OCI-LY3 (cell line): ENCODE results near the gene TBX6.

Experiments used
- H2AFZ ChIP-seq: fragments of 200-600, 300-600 bp; shearing (Covaris generic); 2 replicates; pipeline ENCODE4 v1.6.0; 2014; ENCODE audit warnings: antibody characterized with exemption, low read depth, low read length
- H3K27ac ChIP-seq: fragments of 200-600, 300-600 bp; sonication (generic); 2 replicates; pipeline ENCODE4 v1.5.1; 2014; ENCODE audit warnings: mild to moderate bottlenecking, low read length, moderate library complexity, mixed read lengths
- H3K27me3 ChIP-seq: fragments of 200-600, 300-600 bp; sonication (generic); 2 replicates; pipeline ENCODE4 v1.6.1; 2014; ENCODE audit warnings: low read depth, low read length, mixed read lengths
- H3K36me3 ChIP-seq: fragments of 200-600, 300-600 bp; sonication (generic); replicated peaks from 2 replicates; pipeline ENCODE3; 2014; ENCODE audit warnings: low read depth, low read length, mixed read lengths
- H3K4me1 ChIP-seq: fragments of 300-600, 200-600 bp; sonication (generic); 2 replicates; pipeline ENCODE4 v1.6.1; 2014; ENCODE audit warnings: low read length, mixed read lengths
- H3K4me2 ChIP-seq: fragments of 200-600, 300-600 bp; sonication (generic); 2 replicates; pipeline ENCODE4 v1.6.1; 2014; ENCODE audit warnings: low read length, mixed read lengths
- H3K4me3 ChIP-seq: fragments of 300-600, 200-600 bp; sonication (generic); 2 replicates; pipeline ENCODE4 v1.5.1; 2014; ENCODE audit warnings: antibody characterized with exemption, mild to moderate bottlenecking, low read length, moderate library complexity
- H3K79me2 ChIP-seq: fragments of 300-600, 200-600 bp; shearing (Covaris generic); 2 replicates; pipeline ENCODE4 v1.6.1; 2014; ENCODE audit warnings: mild to moderate bottlenecking, low read length, mixed read lengths
- H3K9ac ChIP-seq: fragments of 300-600, 200-600 bp; shearing (Covaris generic); 2 replicates; pipeline ENCODE4 v1.6.0; 2014; ENCODE audit warnings: mild to moderate bottlenecking, low read length, moderate library complexity
- H3K9me3 ChIP-seq: fragments of 200-600, 300-600 bp; shearing (Covaris generic); 2 replicates; pipeline ENCODE4 v1.6.1; 2014; ENCODE audit warnings: low read length, mixed read lengths; ENCODE audit not compliant: insufficient read depth
- H4K20me1 ChIP-seq: fragments of 200-600, 300-600 bp; sonication (generic); 2 replicates; pipeline ENCODE4 v1.6.1; 2016; ENCODE audit warnings: low read length, mixed read lengths; ENCODE audit not compliant: insufficient read depth
- CTCF ChIP-seq: fragments of 200-600, 300-600 bp; sonication (generic); IDR thresholded peaks from 2 replicates; pipeline ENCODE4 v1.5.1; 2014; ENCODE audit warnings: antibody characterized with exemption, low read length, low read depth
- EZH2phosphoT487 ChIP-seq: fragments of 200-600 bp; shearing (Covaris generic); IDR thresholded peaks from 2 replicates; pipeline ENCODE4 v1.6.1; 2018; ENCODE audit warnings: antibody characterized with exemption, mixed run types, low read depth

The TBX6 gene

GRCh38 chr16:30110661-30111060 is 18.9 kb upstream of the TBX6 start:
- no peak overlapping the region for H3K9ac ChIP-seq
- TF ChIP-seq CTCF = no peak
- no peak for TF ChIP-seq EZH2phosphoT487
- no peak overlapping the region for H2AFZ ChIP-seq
- no peaks in the 10 kb centered on the region for H3K4me1 ChIP-seq
- no peaks in the 10 kb centered on the region for H3K27me3 ChIP-seq
- no peaks in the 10 kb centered on the region for H4K20me1 ChIP-seq
- no peak overlapping the region for H3K4me2 ChIP-seq
- no peak overlapping the region for H3K4me3 ChIP-seq
- no peaks in the 10 kb centered on the region for H3K36me3 ChIP-seq
- no peak overlapping the region for H3K27ac ChIP-seq
- no peaks in the 10 kb centered on the region for H3K79me2 ChIP-seq
- no peaks in the 10 kb centered on the region for H3K9me3 ChIP-seq

GRCh38 chr16:30108059-30108850 is 16.5 kb upstream of the TBX6 start:
- Histone ChIP-seq H3K4me3 (no peak overlapping the region), H3K4me2 (no peak overlapping the region), H3K27ac (no peak overlapping the region), H3K79me2 (no peaks in the 10 kb centered on the region), H3K9me3 (no peaks in the 10 kb centered on the region), H2AFZ (no peak overlapping the region), H3K27me3 (no peaks in the 10 kb centered on the region), H3K4me1 (no peaks in the 10 kb centered on the region), H3K36me3 (no peaks in the 10 kb centered on the region), H3K9ac (no peak overlapping the region), H4K20me1 (no peaks in the 10 kb centered on the region)
- TF ChIP-seq CTCF (no peak), EZH2phosphoT487 (no peak)

GRCh38 chr16:30104492-30104891 is 12.8 kb upstream of the TBX6 start:
- Histone ChIP-seq H4K20me1 (no peaks in the 10 kb centered on the region), H3K9ac (no peak overlapping the region), H3K4me2 (no peak overlapping the region), H3K36me3 (no peaks in the 10 kb centered on the region), H3K27ac (no peak overlapping the region), H3K9me3 (no peaks in the 10 kb centered on the region), H3K79me2 (no peaks in the 10 kb centered on the region), H3K27me3 (no peaks in the 10 kb centered on the region), H3K4me1 (no peaks in the 10 kb centered on the region), H2AFZ (no peak overlapping the region), H3K4me3 (no peak overlapping the region)
- TF ChIP-seq CTCF (no peak), EZH2phosphoT487 (no peak)

GRCh38 chr16:30104090-30104489 is 12.4 kb upstream of the TBX6 start:
- Histone ChIP-seq H3K79me2 (no peaks in the 10 kb centered on the region), H2AFZ (no peak overlapping the region), H3K9ac (no peak overlapping the region), H3K27ac (no peak overlapping the region), H4K20me1 (no peaks in the 10 kb centered on the region), H3K27me3 (no peaks in the 10 kb centered on the region), H3K9me3 (no peaks in the 10 kb centered on the region), H3K36me3 (no peaks in the 10 kb centered on the region), H3K4me3 (no peak overlapping the region), H3K4me1 (no peaks in the 10 kb centered on the region), H3K4me2 (no peak overlapping the region)
- TF ChIP-seq EZH2phosphoT487 (no peak), CTCF (no peak)
